ENCODE measurements around the gene PDHA2. TPM values are rescaled to one million over a fixed set of nuclear protein-coding genes. Genes with fewer than 3 reads are reported as not detected.

Gene PDHA2
- total and polyA plus RNA-seq, 2 donors (not counting 1 experiment from before 2014, with no cell fraction given), result not detected

- H2AFZ ChIP-seq (ENCODE audit: low read length), result no peak overlapping the region
- no peak overlapping the region for H3K4me3 ChIP-seq (replicated peaks in 1 of 4; ENCODE audit: control extremely low read depth in 1 of 4, insufficient read depth in 1 of 4, low read depth in 3 of 4, low read length in 4 of 4)
- H3K9me3 ChIP-seq (ENCODE audit: control insufficient read depth, insufficient read depth, low read depth, low read length), result no peaks in the 10 kb centered on the region
- H3K4me1 ChIP-seq (ENCODE audit: control insufficient read depth, extremely low read depth, insufficient read depth, low read length), result no peaks in the 10 kb centered on the region
- no peaks in the 10 kb centered on the region for H4K20me1 ChIP-seq (ENCODE audit: control insufficient read depth, extremely low read depth, insufficient read depth, low read length)
- H3K4me2 ChIP-seq (ENCODE audit: extremely low read depth, insufficient read depth, low read length), result no peak overlapping the region
- H3K36me3 ChIP-seq (ENCODE audit: control insufficient read depth, insufficient read depth, low read length), result no peaks in the 10 kb centered on the region
- no peak for TF ChIP-seq EZH2 (IDR thresholded peaks at IDR 0.05; ENCODE audit: low read length, missing control alignments)
- no peak for TF ChIP-seq CTCF (conservative IDR thresholded peaks at IDR 0.05 in 1 of 2, IDR thresholded peaks at IDR 0.05 in 1 of 2; ENCODE audit: low read depth in 1 of 2, low read length in 2 of 2)
- no peak overlapping the region for H3K9ac ChIP-seq (ENCODE audit: insufficient read depth, low read length)
- no peaks in the 10 kb centered on the region for H3K79me2 ChIP-seq (ENCODE audit: control insufficient read depth, insufficient read depth, low read length)
- H3K27ac ChIP-seq (ENCODE audit: insufficient read depth, low read length), result no peak overlapping the region
- DNase-seq (ENCODE audit: low read depth in 2 of 2), result no peak
- no peaks in the 10 kb centered on the region for H3K27me3 ChIP-seq (ENCODE audit: control insufficient read depth, insufficient read depth, low read length)
Measured at GRCh38 chr4:95821867-95822266, 18.0 kb upstream of the PDHA2 start.

GRCh38 chr4:95825546-95825945, 14.3 kb upstream of the PDHA2 start:
- H3K4me3 ChIP-seq (replicated peaks in 1 of 4; ENCODE audit: control extremely low read depth in 1 of 4, insufficient read depth in 1 of 4, low read depth in 3 of 4, low read length in 4 of 4), result no peak overlapping the region
- no peak overlapping the region for H2AFZ ChIP-seq (ENCODE audit: low read length)
- H3K9me3 ChIP-seq (ENCODE audit: control insufficient read depth, insufficient read depth, low read depth, low read length), result no peaks in the 10 kb centered on the region
- peak in 1 of 2 donors; percentile 6 for DNase-seq (ENCODE audit: low read depth in 2 of 2)
- H3K27me3 ChIP-seq (ENCODE audit: control insufficient read depth, insufficient read depth, low read length), result no peaks in the 10 kb centered on the region
- no peaks in the 10 kb centered on the region for H4K20me1 ChIP-seq (ENCODE audit: control insufficient read depth, extremely low read depth, insufficient read depth, low read length)
- no peak for TF ChIP-seq EZH2 (IDR thresholded peaks at IDR 0.05; ENCODE audit: low read length, missing control alignments)
- no peak overlapping the region for H3K4me2 ChIP-seq (ENCODE audit: extremely low read depth, insufficient read depth, low read length)
- H3K9ac ChIP-seq (ENCODE audit: insufficient read depth, low read length), result no peak overlapping the region
- H3K79me2 ChIP-seq (ENCODE audit: control insufficient read depth, insufficient read depth, low read length), result no peaks in the 10 kb centered on the region
- no peak overlapping the region for H3K27ac ChIP-seq (ENCODE audit: insufficient read depth, low read length)
- no peaks in the 10 kb centered on the region for H3K36me3 ChIP-seq (ENCODE audit: control insufficient read depth, insufficient read depth, low read length)
- H3K4me1 ChIP-seq (ENCODE audit: control insufficient read depth, extremely low read depth, insufficient read depth, low read length), result no peaks in the 10 kb centered on the region

DNA sequence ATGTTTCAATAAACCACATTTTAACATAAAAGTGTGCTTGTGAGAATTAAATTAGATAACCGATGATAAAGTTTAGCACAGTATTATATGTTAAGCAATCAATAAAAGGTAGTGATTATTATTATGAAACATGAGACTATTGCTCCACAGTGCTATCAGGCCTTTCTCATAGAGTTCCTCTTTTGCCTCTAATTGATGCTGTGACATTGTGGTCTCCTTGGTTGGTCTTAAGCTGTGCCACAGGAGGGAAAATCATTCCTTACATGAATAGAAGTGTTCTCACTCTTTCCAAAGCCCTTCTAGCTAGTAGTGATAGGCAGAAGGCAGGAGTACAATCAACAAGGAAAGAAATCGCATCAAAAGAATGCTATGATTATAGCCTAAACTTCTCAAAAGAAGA, 9.2 kb upstream of the PDHA2 start:
- H3K9ac ChIP-seq (ENCODE audit: insufficient read depth, low read length), result no peak overlapping the region
- no peak overlapping the region for H2AFZ ChIP-seq (ENCODE audit: low read length)
- no peak overlapping the region for H3K27ac ChIP-seq (ENCODE audit: insufficient read depth, low read length)
- H3K4me1 ChIP-seq (ENCODE audit: control insufficient read depth, extremely low read depth, insufficient read depth, low read length), result no peaks in the 10 kb centered on the region
- no peak for TF ChIP-seq EZH2 (IDR thresholded peaks at IDR 0.05; ENCODE audit: low read length, missing control alignments)
- TF ChIP-seq CTCF (conservative IDR thresholded peaks at IDR 0.05 in 1 of 2, IDR thresholded peaks at IDR 0.05 in 1 of 2; ENCODE audit: low read depth in 1 of 2, low read length in 2 of 2), result no peak
- DNase-seq (ENCODE audit: low read depth in 2 of 2), result no peak
- no peaks in the 10 kb centered on the region for H3K79me2 ChIP-seq (ENCODE audit: control insufficient read depth, insufficient read depth, low read length)
- H3K9me3 ChIP-seq (ENCODE audit: control insufficient read depth, insufficient read depth, low read depth, low read length), result no peaks in the 10 kb centered on the region
- H3K27me3 ChIP-seq (ENCODE audit: control insufficient read depth, insufficient read depth, low read length), result no peaks in the 10 kb centered on the region
- H3K36me3 ChIP-seq (ENCODE audit: control insufficient read depth, insufficient read depth, low read length), result no peaks in the 10 kb centered on the region
- no peaks in the 10 kb centered on the region for H4K20me1 ChIP-seq (ENCODE audit: control insufficient read depth, extremely low read depth, insufficient read depth, low read length)
- H3K4me2 ChIP-seq (ENCODE audit: extremely low read depth, insufficient read depth, low read length), result no peak overlapping the region
- no peak overlapping the region for H3K4me3 ChIP-seq (replicated peaks in 1 of 4; ENCODE audit: control extremely low read depth in 1 of 4, insufficient read depth in 1 of 4, low read depth in 3 of 4, low read length in 4 of 4)

All from fibroblast of lung (primary cell).